Colonic mucosa (tissue), 4 donors: Measurements from ENCODE around the gene CDR2. TPM values are rescaled to one million over a fixed set of nuclear protein-coding genes. Genes with fewer than 3 reads are reported as not detected.

ENCODE experiments used
- DNase-seq: peaks from one replicate; pipeline ENCODE4 v3.0.0-alpha.2; 2020
- H3K27ac ChIP-seq: fragments of 200-600 bp; one replicate; pipeline ENCODE4 v1.8.0; 2021
- H3K27me3 ChIP-seq: fragments of 200-600 bp; one replicate; pipeline ENCODE4 v1.8.0; 2021
- H3K36me3 ChIP-seq: fragments of 200-600 bp; one replicate; pipeline ENCODE4 v1.8.0; 2021
- H3K4me1 ChIP-seq: fragments of 200-600 bp; one replicate; pipeline ENCODE4 v1.8.0; 2021; ENCODE audit warnings: mild to moderate bottlenecking
- H3K4me3 ChIP-seq: fragments of 200-600 bp; one replicate; pipeline ENCODE4 v1.8.0; 2021
- H3K9ac ChIP-seq, 2 donors: one replicate each; pipeline ENCODE4 v1.7.0; 2013; ENCODE audit warnings: control low read depth in 2 of 2, low read depth in 2 of 2, low read length in 2 of 2
- H3K9me3 ChIP-seq: fragments of 200-600 bp; one replicate; pipeline ENCODE4 v1.8.0; 2021
- CTCF ChIP-seq: fragments of 200-600 bp; IDR thresholded peaks from one replicate; pipeline ENCODE4 v1.8.0; 2022; ENCODE audit warnings: antibody characterized with exemption, mild to moderate bottlenecking
- intact Hi-C: fragments of 100-400 bp; cut with DNase I; formaldehyde crosslinking; loops from one replicate; pipeline ENCODE4 v1.14.1; 2022
- total RNA-seq, 2 donors: library from RNA; stranded (reverse); fragmentation: NEBNext Ultra II Directional in 1 of 2; extraction: Animal tissue kit (Norgen Biotek cat#: 25700) in 1 of 2; gene quantifications; one replicate each; pipeline ENCODE4 v1.2.1, GENCODE V29; 2021
- donor health status: healthy.
- donor health status: DM: no; HTN: no; CAD: no.
- donor health status: DM: no; HTN: no; CAD: no.

CDR2 gene
- total RNA-seq, 2 donors from 2014 or later: 24.0 to 31.5 TPM

GRCh38 chr16:22388101-22388644 lies 13.8 kb upstream of the CDR2 start:
- no peaks in the 10 kb centered on the region for H3K9me3 ChIP-seq
- no peak for TF ChIP-seq CTCF
- no peak overlapping the region for H3K4me3 ChIP-seq
- H3K27me3 ChIP-seq: no peaks in the 10 kb centered on the region
- H3K36me3 ChIP-seq: no peaks in the 10 kb centered on the region
- no peak overlapping the region for H3K9ac ChIP-seq
- intact Hi-C loops: no loop called here
- no peak overlapping the region for H3K27ac ChIP-seq
- H3K4me1 ChIP-seq: no peaks in the 10 kb centered on the region
- no peak for DNase-seq

- no peaks in the 10 kb centered on the region for H3K27me3 ChIP-seq
- H3K4me3 ChIP-seq: no peak overlapping the region
- intact Hi-C loops: no loop called here
- TF ChIP-seq CTCF: no peak
- H3K4me1 ChIP-seq: no peaks in the 10 kb centered on the region
- no peak overlapping the region for H3K27ac ChIP-seq
- H3K36me3 ChIP-seq: no peaks in the 10 kb centered on the region
- no peak for DNase-seq
- no peak overlapping the region for H3K9ac ChIP-seq
- H3K9me3 ChIP-seq: no peaks in the 10 kb centered on the region
These were observed 12.6 kb upstream of the CDR2 start for GRCh38 chr16:22386976-22387375.

GRCh38 chr16:22385196-22385595 lies 10.8 kb upstream of the CDR2 start:
- Histone ChIP-seq H3K36me3 (no peaks in the 10 kb centered on the region), H3K9ac (no peak overlapping the region), H3K27ac (no peak overlapping the region), H3K9me3 (no peaks in the 10 kb centered on the region), H3K27me3 (no peaks in the 10 kb centered on the region), H3K4me1 (no peaks in the 10 kb centered on the region), H3K4me3 (no peak overlapping the region)
- TF ChIP-seq CTCF: no peak
- intact Hi-C loops: no loop called here
- no peak for DNase-seq

- no peak for DNase-seq
- TF ChIP-seq CTCF: no peak
- H3K27ac ChIP-seq: no peak overlapping the region
- H3K4me1 ChIP-seq: no peaks in the 10 kb centered on the region
- intact Hi-C loops: no loop called here
- no peak overlapping the region for H3K4me3 ChIP-seq
- no peaks in the 10 kb centered on the region for H3K27me3 ChIP-seq
- H3K9ac ChIP-seq: no peak overlapping the region
- no peaks in the 10 kb centered on the region for H3K9me3 ChIP-seq
- H3K36me3 ChIP-seq: no peaks in the 10 kb centered on the region
These were observed 9.4 kb upstream of the CDR2 start for GRCh38 chr16:22383827-22384226.

GRCh38 chr16:22381392-22381791 lies 7.0 kb upstream of the CDR2 start:
- no peak for TF ChIP-seq CTCF
- no peaks in the 10 kb centered on the region for H3K36me3 ChIP-seq
- intact Hi-C loops: no loop called here
- H3K27ac ChIP-seq: no peak overlapping the region
- no peaks in the 10 kb centered on the region for H3K9me3 ChIP-seq
- no peak overlapping the region for H3K9ac ChIP-seq
- DNase-seq: no peak
- H3K4me1 ChIP-seq: no peaks in the 10 kb centered on the region
- H3K4me3 ChIP-seq: no peak overlapping the region
- no peaks in the 10 kb centered on the region for H3K27me3 ChIP-seq
